Measurements from ENCODE around the gene SPTAN1.

- no peak for TF ChIP-seq CTCF (IDR thresholded peaks at IDR 0.05 in 2 of 3, conservative IDR thresholded peaks at IDR 0.05 in 1 of 3; ENCODE audit: borderline replicate concordance in 1 of 3, insufficient read depth in 1 of 3, low read depth in 2 of 3, low read length in 2 of 3)
- no peak for TF ChIP-seq REST (IDR thresholded peaks at IDR 0.05; ENCODE audit: low read depth)
- no peak for TF ChIP-seq TCF7L2 (IDR thresholded peaks at IDR 0.05; ENCODE audit: borderline replicate concordance, extremely low read depth, insufficient read depth, insufficient read length)
- TF ChIP-seq POLR2A (IDR thresholded peaks at IDR 0.05; ENCODE audit: borderline replicate concordance, extremely low read depth, insufficient read depth, insufficient read length) = no peak
- TF ChIP-seq ZNF274 (IDR thresholded peaks at IDR 0.05; ENCODE audit: low read depth, low read length) = no peak
- no peak for TF ChIP-seq POLR2AphosphoS5 (IDR thresholded peaks at IDR 0.05; ENCODE audit: low read depth, low read length)
- no peak for TF ChIP-seq SP1 (IDR thresholded peaks at IDR 0.05; ENCODE audit: low read depth)
- no peak for TF ChIP-seq EZH2 (IDR thresholded peaks at IDR 0.05)
Observed at GRCh38 chr9:128603697-128604096, 51.3 kb downstream of the SPTAN1 start.
